Raji (cell line): ENCODE results near the gene MAN1C1.

Source experiments
- POLR2A ChIP-seq: IDR thresholded peaks from 2 replicates; pipeline ENCODE4 v1.6.1; 2011; ENCODE audit warnings: low read depth, low read length, control low read depth; ENCODE audit not compliant: insufficient read depth

MAN1C1 gene

DNA sequence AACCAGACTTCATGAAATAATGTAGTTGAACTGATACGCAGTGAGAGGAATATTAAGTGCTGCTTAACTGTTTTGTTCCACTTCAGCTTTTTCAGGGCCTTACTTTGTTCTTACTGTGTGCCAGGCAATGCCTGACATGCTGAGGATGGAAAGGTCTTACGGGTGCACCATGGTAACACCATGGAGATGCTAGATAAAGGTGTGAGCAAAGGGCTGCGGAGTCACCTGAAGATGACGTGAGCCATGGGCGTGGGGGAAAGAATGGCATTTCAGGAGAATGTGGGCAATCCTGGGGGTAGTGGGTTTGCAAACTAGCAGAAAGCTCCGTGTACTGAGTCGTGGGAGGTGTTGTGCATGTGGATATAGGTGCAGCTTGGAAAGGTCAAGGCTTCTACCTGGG lies 27.3 kb downstream of the MAN1C1 start:
- TF ChIP-seq POLR2A: no peak

GRCh38 chr1:25644962-25645361 lies 28.4 kb downstream of the MAN1C1 start:
- TF ChIP-seq POLR2A: no peak

DNA sequence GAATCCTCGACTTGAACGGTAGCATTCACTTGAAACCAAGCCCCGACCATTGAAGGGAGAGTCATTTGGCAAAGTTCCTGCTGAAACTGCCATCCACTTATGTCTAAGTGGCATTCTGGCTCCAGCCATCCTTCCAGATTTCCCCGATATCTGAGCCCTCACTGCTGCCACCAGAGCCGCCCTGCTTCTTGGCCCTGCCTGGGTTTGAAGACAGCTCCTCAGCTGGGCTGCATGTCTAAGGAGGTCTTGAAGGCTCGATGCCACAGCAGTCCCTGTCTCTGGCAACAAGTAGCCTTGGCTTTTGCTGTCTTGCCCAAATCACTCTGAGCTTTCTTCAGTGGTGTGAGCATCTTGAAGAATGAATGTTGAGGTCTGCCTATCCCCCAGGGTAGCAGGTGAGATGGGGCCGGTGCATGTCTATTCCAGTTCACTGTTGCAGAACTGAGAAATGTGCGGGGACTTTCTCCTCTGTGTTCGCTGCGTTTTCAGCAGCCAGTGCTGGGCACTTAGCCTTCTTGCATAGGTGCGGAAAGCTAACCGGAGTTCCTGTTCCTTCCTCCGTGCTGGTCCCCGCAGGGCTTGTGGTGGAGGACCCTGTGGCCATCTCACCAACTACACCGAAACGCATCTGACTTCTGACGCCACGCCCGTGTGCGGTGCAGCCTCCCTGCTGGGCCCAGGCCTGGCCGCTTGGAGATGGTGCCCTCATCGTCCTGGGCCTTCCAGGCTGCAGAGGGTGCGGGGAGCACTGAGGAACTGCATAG lies 29.2 kb downstream of the MAN1C1 start:
- no peak for TF ChIP-seq POLR2A

GRCh38 chr1:25647106-25647505 lies 30.5 kb downstream of the MAN1C1 start:
- TF ChIP-seq POLR2A: no peak

- no peak for TF ChIP-seq POLR2A
Observed at GRCh38 chr1:25647863-25648262, 31.3 kb downstream of the MAN1C1 start.

DNA sequence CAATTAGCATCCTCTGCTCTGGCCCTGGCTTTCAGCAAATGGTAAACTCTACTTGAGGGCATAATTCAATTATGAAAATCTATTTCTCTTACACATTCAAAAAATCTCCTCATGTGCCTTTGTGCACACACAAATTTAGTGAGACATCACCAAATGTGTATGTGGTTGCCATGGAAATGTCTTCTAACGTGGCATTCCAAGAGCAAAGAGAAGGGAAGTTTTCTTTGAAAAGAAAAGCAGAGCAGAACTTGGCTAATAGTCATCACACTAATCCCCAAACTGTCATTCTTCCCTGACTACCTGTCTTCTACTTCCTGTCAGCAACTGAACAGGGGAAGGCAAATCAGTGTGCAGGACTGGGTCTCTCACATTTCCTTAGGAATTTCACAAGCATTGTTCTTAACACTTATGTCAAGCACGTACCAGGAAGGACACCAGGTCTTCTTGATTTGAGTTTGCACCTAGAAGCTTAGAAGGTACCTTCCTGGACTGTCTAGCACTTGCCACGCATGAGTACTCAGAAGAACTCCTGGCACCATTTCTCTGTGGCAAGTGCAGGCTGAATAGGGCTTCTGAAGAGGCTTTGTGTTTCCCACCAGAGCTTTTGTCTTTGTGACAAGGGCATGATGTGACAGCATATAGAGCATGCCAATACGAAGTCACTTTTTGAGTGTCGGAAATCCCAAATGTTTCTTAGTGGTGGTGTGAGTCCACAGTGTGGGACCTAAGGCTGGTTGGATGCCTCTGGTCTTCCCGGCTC lies 32.3 kb downstream of the MAN1C1 start:
- no peak for TF ChIP-seq POLR2A

DNA sequence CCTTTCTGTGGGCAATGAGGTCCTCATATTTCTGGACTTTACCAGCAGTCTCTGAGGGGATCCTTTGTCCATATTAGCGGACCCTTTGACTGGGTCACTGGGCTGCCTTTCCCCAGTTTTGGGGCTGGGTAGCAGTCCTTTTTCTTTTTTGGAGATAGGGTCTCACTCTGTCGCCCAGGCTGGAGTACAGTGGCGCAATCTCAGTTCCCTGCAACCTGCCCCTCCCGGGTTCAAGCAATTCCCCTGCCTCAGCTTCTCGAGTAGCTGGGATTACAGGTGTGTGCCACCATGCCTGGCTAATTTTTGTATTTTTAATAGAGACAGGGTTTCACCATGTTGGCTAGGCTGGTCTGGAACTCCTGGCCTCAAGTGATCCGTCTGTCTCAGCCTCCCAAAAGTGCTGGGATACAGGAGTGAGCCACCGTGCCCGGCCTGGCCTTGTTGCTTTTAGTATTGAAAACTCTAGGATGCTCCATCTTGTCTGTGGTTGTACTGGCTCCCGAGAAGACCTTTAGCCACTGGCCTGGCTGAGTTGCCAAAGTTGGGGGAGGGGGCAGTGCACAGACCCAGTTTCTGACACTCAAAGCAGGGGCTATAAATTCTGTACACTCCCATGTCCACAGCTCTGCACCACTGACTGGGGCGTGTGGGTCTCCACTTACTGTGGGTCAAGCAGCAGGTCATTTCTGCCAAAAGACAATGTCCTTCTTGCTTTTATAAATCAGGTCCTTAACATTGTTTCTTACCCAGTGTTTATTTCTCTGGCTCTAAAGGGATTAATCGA lies 33.1 kb downstream of the MAN1C1 start:
- no peak for TF ChIP-seq POLR2A

- TF ChIP-seq POLR2A: no peak
Observed at GRCh38 chr1:25650289-25650576, 33.6 kb downstream of the MAN1C1 start.

- TF ChIP-seq POLR2A: no peak
Observed at GRCh38 chr1:25651036-25651640, 34.5 kb downstream of the MAN1C1 start.

- no peak for TF ChIP-seq POLR2A
Observed at GRCh38 chr1:25651824-25652741, 35.5 kb downstream of the MAN1C1 start.

GRCh38 chr1:25653558-25653957 lies 37.0 kb downstream of the MAN1C1 start:
- no peak for TF ChIP-seq POLR2A

GRCh38 chr1:25654109-25654660 lies 37.6 kb downstream of the MAN1C1 start:
- TF ChIP-seq POLR2A: no peak

DNA sequence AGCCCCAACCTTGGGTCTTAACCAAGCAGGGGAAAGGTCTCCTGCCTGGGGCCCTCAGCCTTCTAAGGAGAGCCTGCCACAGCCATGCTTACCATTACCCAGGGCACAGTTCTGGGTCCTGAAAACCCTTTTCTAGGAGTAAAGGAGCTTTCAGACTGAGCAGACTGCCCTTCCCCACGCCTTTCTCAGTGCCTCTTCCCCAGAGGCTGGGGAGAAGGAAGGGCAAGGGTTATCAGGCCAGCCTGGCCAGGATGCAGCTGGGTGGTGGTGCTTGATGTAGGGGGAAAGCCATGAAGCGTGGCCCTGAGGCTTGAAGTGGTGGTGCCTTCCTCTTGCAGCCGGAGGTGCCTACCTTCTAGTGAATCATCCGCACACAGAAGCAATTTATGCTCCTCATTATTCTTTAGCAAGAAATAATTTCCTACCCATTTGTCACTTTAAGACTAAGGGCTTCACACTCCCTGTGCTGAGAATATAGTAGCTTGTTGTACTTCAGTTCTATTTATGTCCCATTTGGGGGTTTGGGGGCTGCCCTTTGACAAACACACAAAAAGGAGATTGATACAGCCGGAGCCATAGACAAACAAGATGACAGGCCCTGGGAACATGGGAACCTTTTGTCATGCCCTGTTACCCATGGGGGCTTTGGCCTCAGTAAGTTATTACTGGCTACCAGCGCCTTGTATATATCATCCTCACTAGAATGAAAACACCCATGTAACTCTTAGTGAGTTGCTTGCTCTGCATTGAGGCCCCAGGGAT lies 40.7 kb downstream of the MAN1C1 start:
- no peak for TF ChIP-seq POLR2A
